Measurements from ENCODE around the gene SBNO2. TPM values are rescaled to one million over a fixed set of nuclear protein-coding genes. Genes with fewer than 3 reads are reported as not detected.

The SBNO2 gene
- total RNA-seq, 2 experiments from 2014 or later, result 26.6 to 43.3 TPM

DNA sequence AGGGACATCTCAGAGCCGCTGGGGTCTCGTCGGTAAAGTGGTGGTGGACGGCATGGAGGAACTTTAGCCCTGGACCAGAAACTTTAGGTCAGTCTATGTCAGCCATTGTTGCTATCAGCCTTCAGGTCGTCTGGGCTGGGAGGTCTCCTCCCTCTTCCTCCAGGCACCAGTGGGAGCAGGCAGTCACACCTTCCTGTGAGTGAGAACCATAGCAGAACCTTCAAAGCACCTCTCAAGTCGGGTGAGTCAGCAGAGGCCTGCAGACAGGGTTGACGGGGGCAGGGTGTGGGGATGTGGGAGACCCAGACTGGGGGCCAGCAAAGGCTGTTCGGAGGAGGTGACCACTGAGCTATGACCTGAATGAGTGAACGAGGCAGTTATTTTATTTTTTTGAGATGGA is 15.4 kb upstream of the SBNO2 start:
- intact Hi-C loops (cut with micrococcal nuclease; ENCODE audit: unreplicated experiment), result no loop called here
- H3K9me2 ChIP-seq (ENCODE audit: insufficient read depth, low read length), result no peaks in the 10 kb centered on the region
- H3K36me3 ChIP-seq (ENCODE audit: insufficient read depth, low read length), result no peaks in the 10 kb centered on the region
- ChIA-PET CTCF (ENCODE audit: unreplicated experiment) (no interaction called here), POLR2A (no interaction called here)
- H2AFZ ChIP-seq (ENCODE audit: low read length), result no peak overlapping the region
- H3K9me3 ChIP-seq (ENCODE audit: low read length), result no peaks in the 10 kb centered on the region
- no peak for DNase-seq (ENCODE audit: low spot score)
- no peak overlapping the region for H3K27ac ChIP-seq (ENCODE audit: low read depth, low read length, poor library complexity, severe bottlenecking)
- H3K4me1 ChIP-seq (ENCODE audit: insufficient read depth, low read length, poor library complexity, severe bottlenecking), result peaks cover 5% of the 10 kb centered on the region
- H3K79me2 ChIP-seq (ENCODE audit: insufficient read depth, low read depth, low read length), result no peaks in the 10 kb centered on the region
- H4K20me1 ChIP-seq (ENCODE audit: insufficient read depth, low read length), result no peaks in the 10 kb centered on the region
- TF ChIP-seq EZH2phosphoT487 (IDR thresholded peaks at IDR 0.05; ENCODE audit: borderline replicate concordance, low read depth, low read length), result no peak
- TF ChIP-seq, protein P1, sequence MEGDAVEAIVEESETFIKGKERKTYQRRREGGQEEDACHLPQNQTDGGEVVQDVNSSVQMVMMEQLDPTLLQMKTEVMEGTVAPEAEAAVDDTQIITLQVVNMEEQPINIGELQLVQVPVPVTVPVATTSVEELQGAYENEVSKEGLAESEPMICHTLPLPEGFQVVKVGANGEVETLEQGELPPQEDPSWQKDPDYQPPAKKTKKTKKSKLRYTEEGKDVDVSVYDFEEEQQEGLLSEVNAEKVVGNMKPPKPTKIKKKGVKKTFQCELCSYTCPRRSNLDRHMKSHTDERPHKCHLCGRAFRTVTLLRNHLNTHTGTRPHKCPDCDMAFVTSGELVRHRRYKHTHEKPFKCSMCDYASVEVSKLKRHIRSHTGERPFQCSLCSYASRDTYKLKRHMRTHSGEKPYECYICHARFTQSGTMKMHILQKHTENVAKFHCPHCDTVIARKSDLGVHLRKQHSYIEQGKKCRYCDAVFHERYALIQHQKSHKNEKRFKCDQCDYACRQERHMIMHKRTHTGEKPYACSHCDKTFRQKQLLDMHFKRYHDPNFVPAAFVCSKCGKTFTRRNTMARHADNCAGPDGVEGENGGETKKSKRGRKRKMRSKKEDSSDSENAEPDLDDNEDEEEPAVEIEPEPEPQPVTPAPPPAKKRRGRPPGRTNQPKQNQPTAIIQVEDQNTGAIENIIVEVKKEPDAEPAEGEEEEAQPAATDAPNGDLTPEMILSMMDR (conservative IDR thresholded peaks at IDR 0.05; ENCODE audit: low read length), result no peak
- H3K4me3 ChIP-seq (ENCODE audit: low read depth, low read length, poor library complexity, severe bottlenecking), result no peak overlapping the region
- no peak overlapping the region for H3K4me2 ChIP-seq (ENCODE audit: low read length)
- BruUV-seq (replicated peaks), result no TSS peak

GRCh38 chr19:1183543-1184172 is 9.6 kb upstream of the SBNO2 start:
- H3K4me1 ChIP-seq (ENCODE audit: insufficient read depth, low read length, poor library complexity, severe bottlenecking), result peaks cover 7% of the 10 kb centered on the region
- H3K27ac ChIP-seq (ENCODE audit: low read depth, low read length, poor library complexity, severe bottlenecking), result no peak overlapping the region
- no peak overlapping the region for H3K4me3 ChIP-seq (ENCODE audit: low read depth, low read length, poor library complexity, severe bottlenecking)
- H3K9me2 ChIP-seq (ENCODE audit: insufficient read depth, low read length), result no peaks in the 10 kb centered on the region
- intact Hi-C loops (cut with micrococcal nuclease; ENCODE audit: unreplicated experiment), result no loop called here
- H3K36me3 ChIP-seq (ENCODE audit: insufficient read depth, low read length), result no peaks in the 10 kb centered on the region
- ChIA-PET POLR2A (no interaction called here), CTCF (ENCODE audit: unreplicated experiment) (no interaction called here)
- H3K9me3 ChIP-seq (ENCODE audit: low read length), result no peaks in the 10 kb centered on the region
- H2AFZ ChIP-seq (ENCODE audit: low read length), result no peak overlapping the region
- no TSS peak for BruUV-seq (replicated peaks)
- no peak overlapping the region for H3K4me2 ChIP-seq (ENCODE audit: low read length)
- H4K20me1 ChIP-seq (ENCODE audit: insufficient read depth, low read length), result no peaks in the 10 kb centered on the region
- TF ChIP-seq, protein P1 (conservative IDR thresholded peaks at IDR 0.05; ENCODE audit: low read length), result no peak
- TF ChIP-seq EZH2phosphoT487 (IDR thresholded peaks at IDR 0.05; ENCODE audit: borderline replicate concordance, low read depth, low read length), result no peak
- no peak for DNase-seq (ENCODE audit: low spot score)
- H3K79me2 ChIP-seq (ENCODE audit: insufficient read depth, low read depth, low read length), result no peaks in the 10 kb centered on the region

- intact Hi-C loops (cut with micrococcal nuclease; ENCODE audit: unreplicated experiment), result no loop called here
- BruUV-seq (replicated peaks), result no TSS peak
- no peak overlapping the region for H2AFZ ChIP-seq (ENCODE audit: low read length)
- DNase-seq (ENCODE audit: low spot score), result no peak
- ChIA-PET POLR2A (no interaction called here), CTCF (ENCODE audit: unreplicated experiment) (interaction anchor here (0.6 kb wide), 1 partner anchor 70 kb away, joined by 11 read pairs; no protein-coding TSS in a partner anchor)
- no peaks in the 10 kb centered on the region for H3K36me3 ChIP-seq (ENCODE audit: insufficient read depth, low read length)
- H3K4me3 ChIP-seq (ENCODE audit: low read depth, low read length, poor library complexity, severe bottlenecking), result no peak overlapping the region
- no peaks in the 10 kb centered on the region for H3K9me2 ChIP-seq (ENCODE audit: insufficient read depth, low read length)
- no peak overlapping the region for H3K4me2 ChIP-seq (ENCODE audit: low read length)
- peaks cover 7% of the 10 kb centered on the region for H3K4me1 ChIP-seq (ENCODE audit: insufficient read depth, low read length, poor library complexity, severe bottlenecking)
- no peak for TF ChIP-seq EZH2phosphoT487 (IDR thresholded peaks at IDR 0.05; ENCODE audit: borderline replicate concordance, low read depth, low read length)
- TF ChIP-seq, protein P1 (conservative IDR thresholded peaks at IDR 0.05; ENCODE audit: low read length), result no peak
- H4K20me1 ChIP-seq (ENCODE audit: insufficient read depth, low read length), result no peaks in the 10 kb centered on the region
- no peak overlapping the region for H3K27ac ChIP-seq (ENCODE audit: low read depth, low read length, poor library complexity, severe bottlenecking)
- no peaks in the 10 kb centered on the region for H3K79me2 ChIP-seq (ENCODE audit: insufficient read depth, low read depth, low read length)
- H3K9me3 ChIP-seq (ENCODE audit: low read length), result no peaks in the 10 kb centered on the region
These were observed 8.7 kb upstream of the SBNO2 start for GRCh38 chr19:1182727-1183126.
